Liver (tissue), 9 donors: Measurements from ENCODE around the gene RCBTB1. TPM values are rescaled to one million over a fixed set of nuclear protein-coding genes. Genes with fewer than 3 reads are reported as not detected.
A peak's percentile ranks its signal among the peaks of the same experiment; 100 is the strongest.
"Not testable (repeated sequence)": the region's sequence is repeated elsewhere in the genome, so short reads cannot be mapped to it uniquely, and the experiment has no call there.

Experiments used
- DNase-seq: peaks from one replicate; pipeline ENCODE4 v3.0.0-alpha.2; 2017; ENCODE audit warnings: low spot score
- H3K27ac ChIP-seq, 2 donors: one replicate each; pipeline ENCODE4 v1.7.0; 2013; ENCODE audit warnings: inconsistent platforms in 2 of 2, low read length in 2 of 2, control low read depth in 1 of 2, low read depth in 1 of 2, mild to moderate bottlenecking in 1 of 2
- H3K27me3 ChIP-seq, 4 donors: one replicate each; pipeline versions ENCODE4 v1.6.1 to v1.7.0; 2013; ENCODE audit warnings: low read length in 3 of 4, inconsistent platforms in 1 of 4, mild to moderate bottlenecking in 1 of 4, moderate library complexity in 1 of 4; ENCODE audit not compliant: control insufficient read depth in 4 of 4, insufficient read depth in 4 of 4
- H3K36me3 ChIP-seq, 4 donors: one replicate each; pipeline versions ENCODE4 v1.6.1 to v1.7.0; 2013; ENCODE audit warnings: low read length in 3 of 4, mild to moderate bottlenecking in 3 of 4, low read depth in 1 of 4, moderate library complexity in 1 of 4; ENCODE audit not compliant: control insufficient read depth in 4 of 4, insufficient read depth in 3 of 4
- H3K4me1 ChIP-seq, 4 donors: one replicate each; pipeline versions ENCODE4 v1.6.1 to v1.7.0; 2013; ENCODE audit warnings: low read length in 3 of 4, mild to moderate bottlenecking in 3 of 4, moderate library complexity in 1 of 4; ENCODE audit not compliant: control insufficient read depth in 4 of 4, insufficient read depth in 4 of 4
- H3K4me3 ChIP-seq, 3 donors: one replicate each; pipeline versions ENCODE4 v1.6.1 to v1.7.0; 2013; ENCODE audit warnings: low read length in 3 of 3, control low read depth in 1 of 3, low read depth in 1 of 3, mild to moderate bottlenecking in 1 of 3
- H3K9ac ChIP-seq, 2 donors: one replicate each; pipeline ENCODE4 v1.7.0; 2013; ENCODE audit warnings: low read length in 2 of 2, mild to moderate bottlenecking in 2 of 2, moderate library complexity in 2 of 2, control low read depth in 1 of 2, low read depth in 1 of 2
- H3K9me3 ChIP-seq, 4 donors: one replicate each; pipeline versions ENCODE4 v1.6.1 to v1.7.0; 2013; ENCODE audit warnings: low read length in 3 of 4; ENCODE audit not compliant: control insufficient read depth in 4 of 4
- ATF3 ChIP-seq: IDR thresholded peaks from 2 replicates; pipeline ENCODE4 v1.6.1; 2016; ENCODE audit warnings: antibody characterized with exemption
- CTCF ChIP-seq: fragments of 150-350 bp; IDR thresholded peaks from 2 replicates; pipeline ENCODE4 v1.5.1; 2017; ENCODE audit warnings: improper control_type of control experiment, low read depth, low read length; ENCODE audit not compliant: missing input control
- FOXA2 ChIP-seq: IDR thresholded peaks from 2 replicates; pipeline ENCODE4 v1.6.1; 2016; ENCODE audit warnings: antibody characterized with exemption
- GABPA ChIP-seq, 2 donors: IDR thresholded peaks in 1 of 2; conservative IDR thresholded peaks in 1 of 2; 2 replicates each; pipeline ENCODE4 v1.6.1; 2016; ENCODE audit warnings: antibody characterized with exemption in 2 of 2, mild to moderate bottlenecking in 1 of 2, moderate library complexity in 1 of 2
- HNF4A ChIP-seq, 2 donors: conservative IDR thresholded peaks; 2 replicates each; pipeline ENCODE4 v1.6.1; 2016; ENCODE audit warnings: antibody characterized with exemption in 2 of 2, mild to moderate bottlenecking in 2 of 2
- HNF4G ChIP-seq: IDR thresholded peaks from 2 replicates; pipeline ENCODE4 v1.6.1; 2016; ENCODE audit warnings: antibody characterized with exemption
- JUND ChIP-seq, 2 donors: IDR thresholded peaks; 2 replicates each; pipeline ENCODE4 v1.6.1; 2016; ENCODE audit warnings: antibody characterized with exemption in 2 of 2
- MAX ChIP-seq: IDR thresholded peaks from 2 replicates; pipeline ENCODE4 v1.6.1; 2016; ENCODE audit warnings: antibody characterized with exemption
- NR2F2 ChIP-seq: IDR thresholded peaks from 2 replicates; pipeline ENCODE4 v1.6.1; 2016; ENCODE audit warnings: antibody characterized with exemption
- RAD21 ChIP-seq, 2 donors: IDR thresholded peaks; 2 replicates each; pipeline ENCODE4 v1.6.1; 2016; ENCODE audit warnings: antibody characterized with exemption in 2 of 2, mild to moderate bottlenecking in 2 of 2
- REST ChIP-seq: IDR thresholded peaks from 2 replicates; pipeline ENCODE4 v1.6.1; 2016; ENCODE audit warnings: antibody characterized with exemption, mild to moderate bottlenecking
- RXRA ChIP-seq, 2 donors: IDR thresholded peaks; 2 replicates each; pipeline ENCODE4 v1.6.1; 2017 to 2018; ENCODE audit warnings: antibody characterized with exemption in 2 of 2, mild to moderate bottlenecking in 1 of 2
- SP1 ChIP-seq: IDR thresholded peaks from 2 replicates; pipeline ENCODE4 v1.6.1; 2018; ENCODE audit warnings: antibody characterized with exemption, mild to moderate bottlenecking
- YY1 ChIP-seq: IDR thresholded peaks from 2 replicates; pipeline ENCODE4 v1.6.1; 2016; ENCODE audit warnings: antibody characterized with exemption, mild to moderate bottlenecking
- WGBS: extraction: QIAGEN DNeasy Blood & Tissue Kit; methylation state at CpG from one replicate; pipeline ENCODE4 v1.1.7; 2013; 5-methylcytosine and 5-hydroxymethylcytosine counted together
- polyA plus RNA-seq, 2 donors: library from polyadenylated mRNA; stranded (reverse) in 1 of 2; unstranded in 1 of 2; fragments of 200-250 nt in 1 of 2; fragments of >200 nt in 1 of 2; fragmentation: Nextera tagmentation in 1 of 2; extraction: Ambion mirVana in 1 of 2; gene quantifications; one replicate each; pipeline versions ENCODE4 v1.2.1 to v1.2.3, GENCODE V29; 2013 to 2015
- total RNA-seq, 2 donors: library from RNA; depleted of rRNA; stranded (reverse); fragments of >200 nt; gene quantifications; one replicate each; pipeline ENCODE4 v1.2.3, GENCODE V29; 2014
- donor health status: healthy.
- donor health status: healthy.
- donor health status: healthy.
- donor health status: healthy.
- donor health status: healthy.

RCBTB1 gene
- total and polyA plus RNA-seq, 4 donors, result 3.9 to 9.0 (median 6.5) TPM

- H3K9ac ChIP-seq, H3K9me3 ChIP-seq, DNase-seq, H3K4me1 ChIP-seq, H3K27ac ChIP-seq, H3K4me3 ChIP-seq, H3K36me3 ChIP-seq, H3K27me3 ChIP-seq: not testable (repeated sequence)
- TF ChIP-seq HNF4A (conservative IDR thresholded peaks at IDR 0.05), result peak in 1 of 2 donors; percentile 31
- 70% methylated on average over 3 of the region's 3 CpGs for WGBS
Measured at GRCh38 chr13:49590714-49591113, 5.4 kb upstream of the RCBTB1 start.

- TF ChIP-seq GABPA (IDR thresholded peaks at IDR 0.05 in 1 of 2, conservative IDR thresholded peaks at IDR 0.05 in 1 of 2) (no peak), RXRA (IDR thresholded peaks at IDR 0.05) (peak; percentile 20 to 27), SP1 (peak; percentile 28)
- no peak overlapping the region for H3K27ac ChIP-seq
- DNase-seq, result no peak
- no peaks in the 10 kb centered on the region for H3K9me3 ChIP-seq
- H3K36me3 ChIP-seq, result no peaks in the 10 kb centered on the region
- no peak overlapping the region for H3K9ac ChIP-seq
- H3K4me3 ChIP-seq, result no peak overlapping the region
- H3K4me1 ChIP-seq, result peaks cover 0 to 14% (median 12%) of the 10 kb centered on the region in 4 donors
- WGBS, result 36% methylated on average over 2 of the region's 2 CpGs
- H3K27me3 ChIP-seq, result no peaks in the 10 kb centered on the region
Measured at GRCh38 chr13:49587311-49587847, 2.0 kb upstream of the RCBTB1 start.

- TF ChIP-seq YY1, result no peak
- no peak for TF ChIP-seq HNF4G
- TF ChIP-seq MAX, result peak; percentile 25
- TF ChIP-seq RXRA (IDR thresholded peaks at IDR 0.05), result peak in 1 of 2 donors; percentile 56
- TF ChIP-seq FOXA2, result peak; percentile 53
- peak in 1 of 2 donors; percentile 34 for TF ChIP-seq HNF4A (conservative IDR thresholded peaks at IDR 0.05)
- 62% methylated on average over 3 of the region's 3 CpGs for WGBS
- H3K9ac ChIP-seq, result no peak overlapping the region
Measured at GRCh38 chr13:49586717-49587116, 1.4 kb upstream of the RCBTB1 start.

GRCh38 chr13:49584771-49585182 is 581 bp downstream of the RCBTB1 start:
- Histone ChIP-seq H3K9me3 (no peaks in the 10 kb centered on the region), H3K4me3 (peak overlapping the region; percentile 58 to 92 (median 89)), H3K4me1 (peaks cover 0 to 14% (median 12%) of the 10 kb centered on the region in 4 donors), H3K9ac (peak overlapping the region; percentile 22 to 77), H3K27ac (peak overlapping the region; percentile 8 to 56), H3K36me3 (peaks cover 0 to 2% (median 1%) of the 10 kb centered on the region in 4 donors), H3K27me3 (no peaks in the 10 kb centered on the region)
- 2% methylated on average over 16 of the region's 16 CpGs for WGBS
- TF ChIP-seq RXRA (IDR thresholded peaks at IDR 0.05) (no peak), RAD21 (IDR thresholded peaks at IDR 0.05) (no peak), JUND (IDR thresholded peaks at IDR 0.05) (no peak), HNF4G (no peak), MAX (no peak), CTCF (no peak), ATF3 (no peak), REST (no peak), SP1 (no peak), NR2F2 (no peak), HNF4A (conservative IDR thresholded peaks at IDR 0.05) (no peak), GABPA (IDR thresholded peaks at IDR 0.05 in 1 of 2, conservative IDR thresholded peaks at IDR 0.05 in 1 of 2) (no peak), FOXA2 (no peak)
- no peak for DNase-seq

More at GRCh38 chr13:49586717-49587116, 1.4 kb upstream of the RCBTB1 start:
- Histone ChIP-seq H3K27me3 (no peaks in the 10 kb centered on the region), H3K4me1 (peaks cover 0 to 14% (median 12%) of the 10 kb centered on the region in 4 donors), H3K27ac (no peak overlapping the region), H3K4me3 (no peak overlapping the region), H3K36me3 (no peaks in the 10 kb centered on the region), H3K9me3 (no peaks in the 10 kb centered on the region)
- no peak for DNase-seq
